Adrenal gland (tissue), 12 donors: Measurements from ENCODE around the gene ASB2. TPM values are rescaled to one million over a fixed set of nuclear protein-coding genes. Genes with fewer than 3 reads are reported as not detected.

Source experiments
- DNase-seq, 7 donors: peaks; one replicate each; pipeline ENCODE4 v3.0.0-alpha.2; 2019 to 2020
- H3K27ac ChIP-seq, 5 donors: fragments of 200-600 bp; sonication (generic) in 4 of 5; 1 replicate in 3 of 5; 2 replicates in 2 of 5; pipeline versions ENCODE4 v1.5.1 to v1.8.0; 2016 to 2020; ENCODE audit warnings: mild to moderate bottlenecking in 1 of 5
- H3K27me3 ChIP-seq: fragments of 200-600 bp; 2 replicates; pipeline ENCODE4 v1.8.0; 2021
- H3K36me3 ChIP-seq, 2 donors: fragments of 200-600 bp; replicated peaks in 1 of 2; 1 replicate in 1 of 2; 2 replicates in 1 of 2; pipeline versions ENCODE4 v1.5.1 to v1.8.0; 2018 to 2022
- H3K4me1 ChIP-seq, 2 donors: fragments of 200-600 bp; replicated peaks in 1 of 2; 1 replicate in 1 of 2; 2 replicates in 1 of 2; pipeline versions ENCODE4 v1.5.1 to v1.8.0; 2018 to 2021
- H3K4me3 ChIP-seq, 4 donors: fragments of 200-600 bp; sonication (generic) in 3 of 4; one replicate each; pipeline ENCODE4 v1.5.1; 2016 to 2018
- H3K9me3 ChIP-seq, 3 donors: fragments of 200-600 bp; sonication (generic) in 1 of 3; replicated peaks in 1 of 3; 1 replicate in 2 of 3; 2 replicates in 1 of 3; pipeline versions ENCODE4 v1.5.1 to v1.8.0; 2016 to 2021
- POLR2A ChIP-seq, 2 donors: fragments of 450-650 bp; IDR thresholded peaks; one replicate each; pipeline ENCODE4 v1.6.1; 2017; ENCODE audit warnings: antibody characterized with exemption in 2 of 2, mild to moderate bottlenecking in 2 of 2, moderate library complexity in 1 of 2
- WGBS, 4 donors: extraction: QIAGEN DNeasy Blood & Tissue Kit in 2 of 4; methylation state at CpG; one replicate each; pipeline versions ENCODE4 v1.1.5 to v1.1.7; 2013 to 2017; 5-methylcytosine and 5-hydroxymethylcytosine counted together
- intact Hi-C, 2 donors: fragments of 100-400 bp; cut with DNase I; formaldehyde crosslinking; loops; one replicate each; pipeline versions ENCODE4 v1.14.1 to v1.15.0; 2022 to 2023
- polyA plus RNA-seq, 3 donors: library from polyadenylated mRNA; stranded (reverse); fragments of 200-250 nt in 2 of 3; fragments of 350-450 nt in 1 of 3; fragmentation: Illumina TruSeq in 1 of 3; extraction: RNeasy Lipid Tissue Mini Kit (QIAGEN cat#74804) in 1 of 3; gene quantifications; one replicate each; pipeline ENCODE4 v1.2.3, GENCODE V29; 2013 to 2014
- total RNA-seq, 9 donors: library from RNA; depleted of rRNA in 4 of 9; stranded (reverse); fragments of >200 nt in 4 of 9; fragments of 120-200 nt in 1 of 9; fragmentation: NEBNext Ultra II Directional in 1 of 9; extraction: Animal tissue kit (Norgen Biotek cat#: 25700) in 1 of 9; gene quantifications; one replicate each; pipeline versions ENCODE4 v1.1.0 to v1.2.4, GENCODE V29; 2013 to 2023
- TF ChIP-seq, protein P1 (sequence below), 6 experiments: fragments of 450-650 bp in 4 of 6; fragments of 200-600 bp in 2 of 6; sonication (generic) in 1 of 6; IDR thresholded peaks; 1 replicate in 5 of 6; 2 replicates in 1 of 6; pipeline versions ENCODE4 v1.5.1 to v1.8.0; 2016 to 2021; ENCODE audit warnings: antibody characterized with exemption in 6 of 6, mild to moderate bottlenecking in 2 of 6, moderate library complexity in 1 of 6
- donor health status: healthy with polysubstance abuse.
- donor health status: Bipolar disorder and iron deficiency.
- donor health status: DM: yes; HTN: yes; CAD: no.
- donor health status: DM: no; HTN: no; CAD: no.
- donor health status: DM: no; HTN: no; CAD: no.
- donor health status: DM: yes; HTN: yes; CAD: no.

Gene ASB2
- total and polyA plus RNA-seq, 12 donors = 0.19 to 5.9 (median 0.66) TPM; not detected in 1

DNA sequence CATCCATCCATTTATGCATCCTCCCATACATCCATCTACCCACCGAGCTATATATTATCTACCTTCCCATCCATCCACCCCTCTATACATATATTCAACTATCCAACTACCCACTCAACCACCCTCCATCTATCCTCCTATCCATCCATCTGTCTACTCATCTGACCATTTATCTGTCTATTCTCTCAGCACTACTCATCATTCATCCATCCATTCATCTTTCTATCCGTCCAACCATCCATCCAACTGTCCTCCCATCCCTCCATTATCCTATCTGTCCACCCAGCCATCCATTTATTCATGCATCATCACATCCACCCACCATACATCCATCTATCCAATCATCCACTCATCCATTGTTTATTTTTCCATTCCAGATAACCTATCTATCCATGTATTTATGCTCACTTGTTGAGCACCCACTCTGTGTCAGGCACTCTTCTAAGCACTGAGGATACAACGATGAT, 11.5 kb downstream of the ASB2 start:
- Histone ChIP-seq H3K27me3 (no peaks in the 10 kb centered on the region), H3K9me3 (no peaks in the 10 kb centered on the region), H3K4me3 (no peak overlapping the region), H3K27ac (no peak overlapping the region), H3K36me3 (no peaks in the 10 kb centered on the region), H3K4me1 (peaks cover 0 to 3% of the 10 kb centered on the region in 2 donors)
- no peak for DNase-seq
- TF ChIP-seq, protein P1, sequence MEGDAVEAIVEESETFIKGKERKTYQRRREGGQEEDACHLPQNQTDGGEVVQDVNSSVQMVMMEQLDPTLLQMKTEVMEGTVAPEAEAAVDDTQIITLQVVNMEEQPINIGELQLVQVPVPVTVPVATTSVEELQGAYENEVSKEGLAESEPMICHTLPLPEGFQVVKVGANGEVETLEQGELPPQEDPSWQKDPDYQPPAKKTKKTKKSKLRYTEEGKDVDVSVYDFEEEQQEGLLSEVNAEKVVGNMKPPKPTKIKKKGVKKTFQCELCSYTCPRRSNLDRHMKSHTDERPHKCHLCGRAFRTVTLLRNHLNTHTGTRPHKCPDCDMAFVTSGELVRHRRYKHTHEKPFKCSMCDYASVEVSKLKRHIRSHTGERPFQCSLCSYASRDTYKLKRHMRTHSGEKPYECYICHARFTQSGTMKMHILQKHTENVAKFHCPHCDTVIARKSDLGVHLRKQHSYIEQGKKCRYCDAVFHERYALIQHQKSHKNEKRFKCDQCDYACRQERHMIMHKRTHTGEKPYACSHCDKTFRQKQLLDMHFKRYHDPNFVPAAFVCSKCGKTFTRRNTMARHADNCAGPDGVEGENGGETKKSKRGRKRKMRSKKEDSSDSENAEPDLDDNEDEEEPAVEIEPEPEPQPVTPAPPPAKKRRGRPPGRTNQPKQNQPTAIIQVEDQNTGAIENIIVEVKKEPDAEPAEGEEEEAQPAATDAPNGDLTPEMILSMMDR (IDR thresholded peaks at IDR 0.05) = no peak
- TF ChIP-seq POLR2A (IDR thresholded peaks at IDR 0.05) = no peak
- 93 to 96% (median 95%) methylated on average over 3 of the region's 3 CpGs for WGBS, 4 donors
- intact Hi-C loops = no loop called here

DNA sequence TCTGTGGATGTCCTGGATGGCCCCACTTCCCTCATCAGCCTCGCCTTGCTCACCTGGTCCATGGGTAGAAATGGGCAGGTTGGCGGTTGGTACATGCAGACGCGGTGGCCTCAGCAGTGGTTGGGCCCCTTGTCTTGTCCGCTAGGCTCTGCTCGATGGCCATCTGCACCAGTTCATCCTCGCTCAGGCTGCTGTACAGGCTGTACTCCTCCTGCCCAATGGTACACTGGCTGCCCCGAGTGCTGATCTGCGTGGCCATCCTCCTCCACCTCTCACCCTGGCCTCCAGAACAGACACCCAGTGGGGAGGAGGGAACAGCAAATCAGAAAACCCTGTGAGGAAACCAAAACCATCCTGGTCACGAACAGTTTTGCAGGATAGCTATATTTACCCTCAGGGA, 12.1 kb downstream of the ASB2 start:
- no peaks in the 10 kb centered on the region for H3K36me3 ChIP-seq
- no peaks in the 10 kb centered on the region for H3K27me3 ChIP-seq
- intact Hi-C loops = no loop called here
- no peak overlapping the region for H3K4me3 ChIP-seq
- TF ChIP-seq, protein P1 (IDR thresholded peaks at IDR 0.05) = no peak
- no peak for TF ChIP-seq POLR2A (IDR thresholded peaks at IDR 0.05)
- H3K4me1 ChIP-seq = peaks cover 5 to 6% of the 10 kb centered on the region in 2 donors
- WGBS, 4 donors = 92 to 97% (median 93%) methylated on average over 8 to 10 of the region's 10 CpGs
- DNase-seq = no peak
- no peak overlapping the region for H3K27ac ChIP-seq
- no peaks in the 10 kb centered on the region for H3K9me3 ChIP-seq

DNA sequence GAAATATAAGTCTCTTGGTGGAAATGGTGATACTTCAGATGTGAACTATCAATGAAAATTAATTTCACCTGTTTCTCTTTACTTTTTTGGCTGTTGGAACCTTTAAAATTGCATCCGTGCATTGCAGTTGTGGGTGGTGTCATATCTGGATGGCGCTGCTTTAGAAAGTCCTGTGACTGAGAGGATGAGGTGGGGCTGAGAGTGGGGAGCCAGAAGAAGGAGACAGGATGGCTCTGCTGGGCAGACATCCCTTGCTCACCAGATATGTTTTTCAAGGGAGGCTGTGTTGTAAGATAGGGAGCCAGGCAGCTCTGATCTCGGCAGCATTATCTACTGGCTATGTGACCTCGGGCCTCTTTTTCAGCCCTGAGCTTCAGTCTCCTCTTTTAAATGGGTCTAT, 12.7 kb downstream of the ASB2 start:
- no peak overlapping the region for H3K4me3 ChIP-seq
- H3K27ac ChIP-seq = no peak overlapping the region
- H3K27me3 ChIP-seq = no peaks in the 10 kb centered on the region
- peaks cover 9% of the 10 kb centered on the region in 2 donors for H3K4me1 ChIP-seq
- no peaks in the 10 kb centered on the region for H3K36me3 ChIP-seq
- no peak for DNase-seq
- no peaks in the 10 kb centered on the region for H3K9me3 ChIP-seq
- WGBS, 4 donors = 78 to 86% (median 82%) methylated on average over 4 of the region's 4 CpGs
- intact Hi-C loops = no loop called here
- TF ChIP-seq, protein P1 (IDR thresholded peaks at IDR 0.05) = no peak
- no peak for TF ChIP-seq POLR2A (IDR thresholded peaks at IDR 0.05)

DNA sequence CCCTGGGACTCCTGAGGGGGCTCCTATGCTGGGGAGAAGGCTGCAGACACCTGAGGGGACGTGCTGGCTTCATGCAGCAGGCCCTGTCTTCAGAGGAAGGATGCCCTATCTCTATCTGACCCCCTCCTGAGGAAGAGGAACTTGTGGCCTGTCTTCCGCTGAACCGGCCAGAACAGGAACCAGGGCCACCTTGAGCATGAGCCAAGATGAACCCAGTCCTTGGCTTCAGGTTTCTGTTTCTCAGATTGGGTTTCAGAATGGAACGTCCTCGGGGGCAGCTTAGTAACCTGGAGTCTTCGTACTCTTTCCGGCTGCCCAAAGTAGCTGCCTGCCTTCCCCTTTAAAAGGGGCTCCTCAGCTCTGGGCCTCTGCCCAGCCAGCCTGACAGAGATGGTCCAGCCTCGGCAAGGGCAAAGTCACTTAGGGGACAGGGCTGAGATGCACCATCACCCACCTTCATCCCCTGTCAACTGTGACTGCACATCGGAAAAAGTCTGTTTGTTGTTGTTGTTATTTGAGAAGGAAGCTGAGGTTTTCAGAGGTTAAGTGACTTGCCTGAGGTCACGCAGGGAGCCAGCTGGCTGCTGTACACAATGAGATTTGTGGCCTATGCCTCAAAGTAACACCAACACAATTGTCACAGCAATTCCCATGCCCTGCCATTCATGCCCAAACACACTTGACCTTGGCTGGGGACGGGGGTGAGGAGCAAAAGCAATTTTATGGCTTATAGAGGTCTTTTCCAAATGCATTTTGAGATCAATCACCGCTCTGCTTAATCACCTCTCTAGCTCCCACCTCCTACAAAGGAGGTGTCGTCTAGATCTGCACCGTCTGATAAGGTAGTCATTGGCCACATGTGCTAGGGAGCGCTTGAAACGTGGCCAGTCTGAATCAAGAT, 13.4 kb downstream of the ASB2 start:
- no peaks in the 10 kb centered on the region for H3K36me3 ChIP-seq
- TF ChIP-seq, protein P1 (IDR thresholded peaks at IDR 0.05) = no peak
- no peak for TF ChIP-seq POLR2A (IDR thresholded peaks at IDR 0.05)
- H3K27ac ChIP-seq = peak overlapping the region in 1 of 5 donors; percentile 29
- H3K9me3 ChIP-seq = no peaks in the 10 kb centered on the region
- intact Hi-C loops = no loop called here
- H3K4me1 ChIP-seq = peaks cover 9% of the 10 kb centered on the region in 2 donors
- WGBS, 4 donors = 49 to 61% (median 53%) methylated on average over 15 to 16 of the region's 16 CpGs
- no peaks in the 10 kb centered on the region for H3K27me3 ChIP-seq
- DNase-seq = peak in 3 of 7 donors; percentile 36 to 75 (median 54)
- no peak overlapping the region for H3K4me3 ChIP-seq
